ENCODE measurements around the gene TNK2.

TNK2 gene

DNA sequence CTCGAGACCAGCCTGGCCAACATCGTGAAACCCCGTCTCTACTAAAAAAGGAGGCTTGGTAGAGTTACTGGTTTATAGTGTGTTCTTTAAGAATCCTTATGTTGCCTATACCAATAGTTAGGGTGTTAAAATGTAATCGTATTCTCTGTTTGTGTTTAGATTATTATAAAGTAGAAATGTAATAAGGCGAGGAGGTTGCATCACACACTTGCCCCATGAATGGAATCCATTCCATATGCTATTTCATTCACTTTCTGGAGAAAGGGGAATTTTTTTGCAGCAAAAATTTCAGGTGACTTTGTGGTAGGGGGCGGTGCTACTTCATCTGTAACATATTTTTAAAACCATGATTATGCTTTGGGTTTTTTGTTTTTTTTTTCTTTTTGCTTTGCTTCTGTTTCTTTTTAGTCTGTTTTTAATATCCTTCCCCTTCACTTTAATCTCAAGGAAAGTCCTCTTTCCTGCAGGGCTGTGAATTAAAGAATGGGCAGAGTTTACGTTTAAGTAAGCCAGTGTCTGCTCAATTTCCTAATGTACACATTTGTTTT lies 63.6 kb downstream of the TNK2 start:
- H3K4me1 ChIP-seq (ENCODE audit: control insufficient read depth in 2 of 2, insufficient read depth in 1 of 2, low read depth in 1 of 2, low read length in 2 of 2) = peaks cover 0 to 2% of the 10 kb centered on the region in 2 donors

DNA sequence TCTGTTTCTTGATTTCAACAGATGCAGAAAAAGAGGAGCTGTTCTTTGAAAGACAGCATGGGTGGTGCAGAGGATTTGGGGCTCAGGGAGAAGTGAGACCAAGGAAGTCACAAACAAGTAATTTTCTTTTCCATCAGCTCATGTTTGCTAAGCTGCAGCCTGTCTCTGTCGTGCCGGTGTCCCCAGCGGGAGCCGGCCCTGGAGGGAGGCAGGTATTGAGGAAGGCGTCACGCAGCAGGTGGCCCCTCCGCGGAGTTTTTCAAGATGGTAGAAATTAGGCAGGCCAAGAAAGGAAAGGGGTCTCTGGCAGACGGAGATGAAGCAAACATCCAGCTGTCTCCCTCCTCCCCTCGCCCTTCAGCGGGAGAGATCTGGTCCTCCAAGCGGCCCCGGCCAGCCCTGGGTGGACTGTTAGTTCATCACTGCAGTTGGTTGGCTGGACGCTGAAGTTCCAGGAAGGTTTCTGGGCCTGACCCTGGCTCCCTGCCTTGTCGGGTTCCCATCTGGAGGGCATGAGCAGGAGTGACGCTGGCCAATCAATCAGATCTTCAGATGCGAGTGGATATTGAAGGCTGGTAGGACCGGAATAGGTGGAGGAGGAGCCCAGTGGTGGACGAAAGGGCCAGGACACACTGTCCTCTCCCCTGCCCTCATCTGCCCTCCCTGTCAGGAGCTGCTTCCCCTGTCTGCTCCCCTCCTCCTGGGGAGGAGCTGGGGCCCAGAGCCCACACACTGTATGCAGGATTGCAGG lies 68.9 kb downstream of the TNK2 start:
- H3K18ac ChIP-seq (ENCODE audit: low read length) = peak overlapping the region; percentile 90
- H3K27me3 ChIP-seq (ENCODE audit: control insufficient read depth in 3 of 3, insufficient read depth in 3 of 3, low read depth in 1 of 3, low read length in 3 of 3) = peaks cover 0 to 22% (median 0%) of the 10 kb centered on the region in 3 experiments
- H3K4me2 ChIP-seq (ENCODE audit: insufficient read depth, low read length, poor library complexity, severe bottlenecking) = no peak overlapping the region
- peaks cover 0 to 8% of the 10 kb centered on the region in 2 donors for H3K4me1 ChIP-seq (ENCODE audit: control insufficient read depth in 2 of 2, insufficient read depth in 1 of 2, low read depth in 1 of 2, low read length in 2 of 2)
- peak overlapping the region; percentile 51 for H3K27ac ChIP-seq (replicated peaks; ENCODE audit: low read length)
- peak overlapping the region; percentile 65 for H2BK120ac ChIP-seq (ENCODE audit: low read depth, low read length)
- no peak overlapping the region for H4K8ac ChIP-seq (ENCODE audit: low read depth, low read length)
- H2BK5ac ChIP-seq (ENCODE audit: low read length) = peak overlapping the region; percentile 63
- H2AK5ac ChIP-seq (ENCODE audit: low read depth, low read length) = peak overlapping the region; percentile 6
- no peak overlapping the region for H2BK12ac ChIP-seq (ENCODE audit: low read length)
- H3K4ac ChIP-seq (ENCODE audit: low read length) = no peak overlapping the region
- H3K79me1 ChIP-seq (ENCODE audit: low read depth, low read length) = peaks cover 1% of the 10 kb centered on the region
- WGBS, 2 donors (ENCODE audit: extremely low coverage in 2 of 2, insufficient read length in 2 of 2, insufficient replicate concordance in 1 of 2) = no CpG with 5 or more reads among the region's 19 CpGs
- H3K14ac ChIP-seq (ENCODE audit: low read length) = peak overlapping the region; percentile 14
- H3K9me3 ChIP-seq (replicated peaks in 1 of 2; ENCODE audit: control insufficient read depth in 2 of 2, insufficient read depth in 1 of 2, low read depth in 1 of 2, low read length in 2 of 2) = peaks cover 0 to 6% of the 10 kb centered on the region in 2 donors
- H2AFZ ChIP-seq (ENCODE audit: low read length) = peak overlapping the region; percentile 50
- no peak overlapping the region for H3K9ac ChIP-seq (ENCODE audit: low read depth, low read length, poor library complexity)
- no peak overlapping the region for H3K4me3 ChIP-seq (ENCODE audit: low read length in 2 of 2)
- no peak overlapping the region for H4K91ac ChIP-seq (ENCODE audit: low read depth, low read length, poor library complexity)
- no peak for DNase-seq (ENCODE audit: low spot score)
- peak overlapping the region; percentile 44 for H3K23ac ChIP-seq (ENCODE audit: low read depth, low read length, poor library complexity)
- H3K36me3 ChIP-seq (replicated peaks in 1 of 2; ENCODE audit: control insufficient read depth in 2 of 2, insufficient read depth in 2 of 2, low read length in 2 of 2) = no peaks in the 10 kb centered on the region
- peak overlapping the region; percentile 74 for H2BK15ac ChIP-seq (ENCODE audit: low read length)

More for the DNA sequence above, 63.6 kb downstream of the TNK2 start:
- peaks cover 2% of the 10 kb centered on the region for H3K79me1 ChIP-seq (ENCODE audit: low read depth, low read length)
- no peaks in the 10 kb centered on the region for H3K36me3 ChIP-seq (replicated peaks in 1 of 2; ENCODE audit: control insufficient read depth in 2 of 2, insufficient read depth in 2 of 2, low read length in 2 of 2)
- WGBS, 2 donors (ENCODE audit: extremely low coverage in 2 of 2, insufficient read length in 2 of 2, insufficient replicate concordance in 1 of 2) = 100% methylated on average over 2 of the region's 7 CpGs; no CpG with 5 or more reads in 1 of the 2 donors
- no peak overlapping the region for H4K8ac ChIP-seq (ENCODE audit: low read depth, low read length)
- no peak for DNase-seq (ENCODE audit: low spot score)
- no peak overlapping the region for H3K14ac ChIP-seq (ENCODE audit: low read length)
- H3K27me3 ChIP-seq (ENCODE audit: control insufficient read depth in 3 of 3, insufficient read depth in 3 of 3, low read depth in 1 of 3, low read length in 3 of 3) = peaks cover 0 to 1% (median 0%) of the 10 kb centered on the region in 3 experiments
- H3K4me2 ChIP-seq (ENCODE audit: insufficient read depth, low read length, poor library complexity, severe bottlenecking) = no peak overlapping the region
- H3K4ac ChIP-seq (ENCODE audit: low read length) = no peak overlapping the region
- no peak overlapping the region for H2BK5ac ChIP-seq (ENCODE audit: low read length)
- H4K91ac ChIP-seq (ENCODE audit: low read depth, low read length, poor library complexity) = no peak overlapping the region
- H2AK5ac ChIP-seq (ENCODE audit: low read depth, low read length) = no peak overlapping the region
- no peak overlapping the region for H2BK120ac ChIP-seq (ENCODE audit: low read depth, low read length)
- no peak overlapping the region for H2AFZ ChIP-seq (ENCODE audit: low read length)
- H3K18ac ChIP-seq (ENCODE audit: low read length) = no peak overlapping the region
- H3K9me3 ChIP-seq (replicated peaks in 1 of 2; ENCODE audit: control insufficient read depth in 2 of 2, insufficient read depth in 1 of 2, low read depth in 1 of 2, low read length in 2 of 2) = no peaks in the 10 kb centered on the region
- no peak overlapping the region for H3K27ac ChIP-seq (replicated peaks; ENCODE audit: low read length)
- H3K4me3 ChIP-seq (ENCODE audit: low read length in 2 of 2) = no peak overlapping the region
- no peak overlapping the region for H2BK15ac ChIP-seq (ENCODE audit: low read length)
- no peak overlapping the region for H3K23ac ChIP-seq (ENCODE audit: low read depth, low read length, poor library complexity)
- no peak overlapping the region for H3K9ac ChIP-seq (ENCODE audit: low read depth, low read length, poor library complexity)
- no peak overlapping the region for H2BK12ac ChIP-seq (ENCODE audit: low read length)

DNA sequence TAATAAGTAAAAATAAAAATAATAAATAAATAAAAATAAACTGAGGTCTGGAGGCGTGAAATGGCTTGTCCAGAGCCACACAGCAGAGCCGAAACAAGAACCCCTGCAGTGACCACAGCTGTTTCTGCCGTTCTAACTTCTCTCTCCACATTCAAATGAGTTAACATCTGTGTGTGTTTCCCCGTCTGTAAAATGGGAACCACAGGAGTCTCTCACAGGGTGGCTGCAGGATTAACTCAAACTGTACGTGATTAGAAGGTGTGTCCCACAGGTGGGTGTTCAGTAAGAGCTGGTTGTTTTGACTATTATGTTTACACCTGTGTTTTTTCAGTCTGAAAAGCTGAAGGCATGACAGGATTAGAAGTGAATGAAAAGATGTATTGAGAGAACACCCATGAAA lies 69.6 kb downstream of the TNK2 start:
- Histone ChIP-seq H3K36me3 (replicated peaks in 1 of 2; ENCODE audit: control insufficient read depth in 2 of 2, insufficient read depth in 2 of 2, low read length in 2 of 2) (no peaks in the 10 kb centered on the region), H3K9me3 (replicated peaks in 1 of 2; ENCODE audit: control insufficient read depth in 2 of 2, insufficient read depth in 1 of 2, low read depth in 1 of 2, low read length in 2 of 2) (peaks cover 0 to 6% of the 10 kb centered on the region in 2 donors), H4K8ac (ENCODE audit: low read depth, low read length) (no peak overlapping the region), H2BK5ac (ENCODE audit: low read length) (no peak overlapping the region), H3K4ac (ENCODE audit: low read length) (no peak overlapping the region), H2BK120ac (ENCODE audit: low read depth, low read length) (no peak overlapping the region), H3K14ac (ENCODE audit: low read length) (no peak overlapping the region), H3K79me1 (ENCODE audit: low read depth, low read length) (peaks cover 1% of the 10 kb centered on the region), H3K18ac (ENCODE audit: low read length) (no peak overlapping the region), H3K4me3 (ENCODE audit: low read length in 2 of 2) (no peak overlapping the region), H2AFZ (ENCODE audit: low read length) (no peak overlapping the region), H2AK5ac (ENCODE audit: low read depth, low read length) (no peak overlapping the region), H3K27me3 (ENCODE audit: control insufficient read depth in 3 of 3, insufficient read depth in 3 of 3, low read depth in 1 of 3, low read length in 3 of 3) (peaks cover 0 to 22% (median 0%) of the 10 kb centered on the region in 3 experiments), H2BK15ac (ENCODE audit: low read length) (no peak overlapping the region), H2BK12ac (ENCODE audit: low read length) (no peak overlapping the region), H3K4me2 (ENCODE audit: insufficient read depth, low read length, poor library complexity, severe bottlenecking) (no peak overlapping the region), H3K27ac (replicated peaks; ENCODE audit: low read length) (no peak overlapping the region), H3K4me1 (ENCODE audit: control insufficient read depth in 2 of 2, insufficient read depth in 1 of 2, low read depth in 1 of 2, low read length in 2 of 2) (peaks cover 0 to 8% of the 10 kb centered on the region in 2 donors), H3K23ac (ENCODE audit: low read depth, low read length, poor library complexity) (no peak overlapping the region), H3K9ac (ENCODE audit: low read depth, low read length, poor library complexity) (no peak overlapping the region), H4K91ac (ENCODE audit: low read depth, low read length, poor library complexity) (no peak overlapping the region)
- no CpG with 5 or more reads among the region's 5 CpGs for WGBS, 2 donors (ENCODE audit: extremely low coverage in 2 of 2, insufficient read length in 2 of 2, insufficient replicate concordance in 1 of 2)
- no peak for DNase-seq (ENCODE audit: low spot score)

DNA sequence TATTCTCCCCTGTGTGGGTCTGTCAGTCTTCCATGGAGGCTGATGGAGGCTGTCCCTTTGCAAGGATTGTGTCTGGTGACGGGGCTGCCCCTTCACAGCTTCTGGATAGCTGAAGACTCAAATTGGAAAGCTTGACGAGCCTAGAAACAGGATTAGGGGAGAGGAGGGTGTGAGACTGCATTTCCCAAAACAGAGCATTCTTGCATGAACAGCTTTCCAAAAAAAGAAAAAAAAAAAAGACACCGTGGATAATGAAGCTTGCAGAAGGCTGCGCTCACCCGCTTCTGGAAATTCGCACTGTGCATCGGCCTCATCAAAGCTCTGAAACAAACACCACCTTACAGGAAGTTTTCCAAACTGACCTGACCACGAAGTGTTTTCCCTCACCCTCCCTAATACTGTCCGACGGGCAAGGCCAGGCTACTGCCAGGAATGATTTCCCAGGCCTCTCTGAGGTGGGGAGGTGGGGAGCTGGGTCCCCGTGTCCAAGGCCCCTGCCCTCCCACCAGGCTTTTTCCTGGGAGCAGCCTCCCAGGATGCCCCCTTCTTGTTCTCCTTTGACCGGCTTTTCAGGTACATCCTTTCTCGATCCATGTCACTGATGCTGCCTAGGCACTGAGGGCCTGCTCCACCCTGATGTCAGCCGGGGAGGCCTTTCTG lies 71.7 kb downstream of the TNK2 start:
- no peak overlapping the region for H3K14ac ChIP-seq (ENCODE audit: low read length)
- no CpG with 5 or more reads among the region's 14 CpGs for WGBS, 2 donors (ENCODE audit: extremely low coverage in 2 of 2, insufficient read length in 2 of 2, insufficient replicate concordance in 1 of 2)

More for the DNA sequence above, 71.7 kb downstream of the TNK2 start:
- Histone ChIP-seq H3K9ac (ENCODE audit: low read depth, low read length, poor library complexity) (no peak overlapping the region), H3K4ac (ENCODE audit: low read length) (no peak overlapping the region), H3K27me3 (ENCODE audit: control insufficient read depth in 3 of 3, insufficient read depth in 3 of 3, low read depth in 1 of 3, low read length in 3 of 3) (peaks cover 0 to 22% (median 0%) of the 10 kb centered on the region in 3 experiments), H3K23ac (ENCODE audit: low read depth, low read length, poor library complexity) (no peak overlapping the region), H4K8ac (ENCODE audit: low read depth, low read length) (no peak overlapping the region), H3K4me3 (ENCODE audit: low read length in 2 of 2) (no peak overlapping the region), H3K9me3 (replicated peaks in 1 of 2; ENCODE audit: control insufficient read depth in 2 of 2, insufficient read depth in 1 of 2, low read depth in 1 of 2, low read length in 2 of 2) (peaks cover 0 to 6% of the 10 kb centered on the region in 2 donors), H2BK15ac (ENCODE audit: low read length) (no peak overlapping the region), H2BK120ac (ENCODE audit: low read depth, low read length) (no peak overlapping the region), H2AFZ (ENCODE audit: low read length) (no peak overlapping the region), H3K79me1 (ENCODE audit: low read depth, low read length) (peaks cover 1% of the 10 kb centered on the region), H4K91ac (ENCODE audit: low read depth, low read length, poor library complexity) (no peak overlapping the region), H3K36me3 (replicated peaks in 1 of 2; ENCODE audit: control insufficient read depth in 2 of 2, insufficient read depth in 2 of 2, low read length in 2 of 2) (no peaks in the 10 kb centered on the region), H3K27ac (replicated peaks; ENCODE audit: low read length) (no peak overlapping the region), H3K4me1 (ENCODE audit: control insufficient read depth in 2 of 2, insufficient read depth in 1 of 2, low read depth in 1 of 2, low read length in 2 of 2) (peaks cover 0 to 8% of the 10 kb centered on the region in 2 donors), H2BK5ac (ENCODE audit: low read length) (no peak overlapping the region), H3K18ac (ENCODE audit: low read length) (peak overlapping the region; percentile 19), H3K4me2 (ENCODE audit: insufficient read depth, low read length, poor library complexity, severe bottlenecking) (no peak overlapping the region), H2AK5ac (ENCODE audit: low read depth, low read length) (no peak overlapping the region), H2BK12ac (ENCODE audit: low read length) (no peak overlapping the region)
- DNase-seq (ENCODE audit: low spot score) = no peak
